PC-3 (cell line): ENCODE data around the gene FAM83G. TPM values are rescaled to one million over a fixed set of nuclear protein-coding genes. Genes with fewer than 3 reads are reported as not detected.

Experiments
- ATAC-seq: fragments of 200-7000 bp; cut with Tn5 transposase; 2 replicates; pipeline ENCODE4 v1.9.1; 2020; ENCODE audit warnings: mild to moderate bottlenecking, moderate library complexity
- BruUV-seq: library from RNA; stranded (reverse); fragments of 400-500 nt; replicated peaks from 2 replicates; lab custom pipeline; 2021; lab: Mats Ljungman, UMichigan
- CTCF ChIA-PET: fragments of 300-600 bp; sonication (Branson Sonifier 250); formaldehyde crosslinking; loops from one replicate; lab custom pipeline; 2022; ENCODE audit warnings: antibody characterized with exemption; lab: Charles Lee
- POLR2A ChIA-PET: fragments of 300-600 bp; sonication (Branson Sonifier 250); formaldehyde crosslinking; loops from one replicate; lab custom pipeline; 2022; ENCODE audit warnings: antibody characterized with exemption; ENCODE audit not compliant: unreplicated experiment; lab: Charles Lee
- DNase-seq: peaks from one replicate; pipeline ENCODE4 v3.0.0-alpha.2; 2015
- H2AFZ ChIP-seq: fragments of 300-600 bp; sonication (generic); 2 replicates; pipeline ENCODE4 v1.6.0; 2016; ENCODE audit warnings: antibody characterized with exemption, low read length
- H3F3A ChIP-seq: fragments of 300-600 bp; sonication (generic); one replicate; pipeline ENCODE4 v1.6.0; 2017; ENCODE audit warnings: antibody characterized with exemption, low read length, control low read depth, mild to moderate bottlenecking; ENCODE audit not compliant: unreplicated experiment
- H3K27ac ChIP-seq: fragments of 300-600 bp; sonication (generic); 2 replicates; pipeline ENCODE4 v1.5.1; 2016; ENCODE audit warnings: mild to moderate bottlenecking, low read length
- H3K27me3 ChIP-seq: fragments of 300-600 bp; sonication (generic); 2 replicates; pipeline ENCODE4 v1.6.1; 2016; ENCODE audit warnings: low read length, mixed read lengths
- H3K36me3 ChIP-seq: fragments of 300-600 bp; sonication (generic); 2 replicates; pipeline ENCODE4 v1.6.1; 2016; ENCODE audit warnings: low read depth, mixed run types, low read length, mixed read lengths
- H3K4me1 ChIP-seq: fragments of 300-600 bp; sonication (generic); 2 replicates; pipeline ENCODE4 v1.5.1; 2016; ENCODE audit warnings: low read length; ENCODE audit not compliant: insufficient read depth
- H3K4me2 ChIP-seq: fragments of 300-600 bp; sonication (generic); 2 replicates; pipeline ENCODE4 v1.6.0; 2016; ENCODE audit warnings: low read length
- H3K4me3 ChIP-seq: fragments of 300-600 bp; sonication (generic); 2 replicates; pipeline ENCODE4 v1.5.1; 2016; ENCODE audit warnings: mild to moderate bottlenecking, low read length, mixed read lengths
- H3K79me2 ChIP-seq: fragments of 300-600 bp; sonication (generic); 2 replicates; pipeline ENCODE4 v1.6.1; 2017; ENCODE audit warnings: low read length, mixed read lengths
- H3K9ac ChIP-seq: fragments of 300-600 bp; sonication (generic); 2 replicates; pipeline ENCODE4 v1.6.0; 2016; ENCODE audit warnings: mild to moderate bottlenecking, low read length
- H3K9me2 ChIP-seq: fragments of 300-600 bp; sonication (generic); replicated peaks from 2 replicates; pipeline ENCODE4 v1.6.1; 2016; ENCODE audit warnings: mixed run types, low read length, mixed read lengths
- H3K9me3 ChIP-seq: fragments of 300-600 bp; sonication (generic); 2 replicates; pipeline ENCODE4 v1.6.1; 2016; ENCODE audit warnings: low read length, mixed read lengths
- H4K20me1 ChIP-seq: fragments of 300-600 bp; sonication (generic); 2 replicates; pipeline ENCODE4 v1.6.1; 2016; ENCODE audit warnings: low read length, mixed read lengths
- CTCF ChIP-seq: fragments of 300-600 bp; sonication (generic); conservative IDR thresholded peaks from 2 replicates; pipeline ENCODE4 v1.5.1; 2017; ENCODE audit warnings: antibody characterized with exemption, low read depth, mild to moderate bottlenecking, low read length
- EZH2 ChIP-seq: fragments of 300-600 bp; sonication (generic); IDR thresholded peaks from one replicate; pipeline ENCODE4 v1.6.1; 2017; ENCODE audit warnings: antibody characterized with exemption, mild to moderate bottlenecking, low read length; ENCODE audit not compliant: unreplicated experiment
- EZH2phosphoT487 ChIP-seq: fragments of 300-600 bp; sonication (generic); IDR thresholded peaks from 2 replicates; pipeline ENCODE4 v1.6.1; 2018; ENCODE audit warnings: mild to moderate bottlenecking, antibody characterized with exemption, low read length, borderline replicate concordance
- intact Hi-C: fragments of 100-400 bp; cut with micrococcal nuclease; formaldehyde crosslinking; loops from 2 replicates; pipeline ENCODE4 v1.9.0; 2023
- total RNA-seq: library from RNA; depleted of rRNA; stranded (reverse); fragments of >200 nt; gene quantifications from 2 replicates; pipeline ENCODE4 v1.2.3, GENCODE V29; 2014

FAM83G gene
- total RNA-seq, 1 experiment from 2014 or later, result 0.26 TPM

GRCh38 chr17:18996458-18996857 is 8.1 kb downstream of the FAM83G start:
- POLR2A ChIA-PET, result no interaction called here
- H4K20me1 ChIP-seq, result no peaks in the 10 kb centered on the region

GRCh38 chr17:18995220-18995619 is 9.3 kb downstream of the FAM83G start:
- ChIA-PET POLR2A (no interaction called here), CTCF (no interaction called here)
- H4K20me1 ChIP-seq, result no peaks in the 10 kb centered on the region

More at GRCh38 chr17:18996458-18996857, 8.1 kb downstream of the FAM83G start:
- DNase-seq (no peak), ATAC-seq (no peak)
- no peak overlapping the region for H3K4me3 ChIP-seq
- no peaks in the 10 kb centered on the region for H3K9me3 ChIP-seq
- H3K4me1 ChIP-seq, result peaks cover 5% of the 10 kb centered on the region; the same call in 1 of the 2 replicates
- H3K9me2 ChIP-seq, result no peaks in the 10 kb centered on the region
- no peak overlapping the region for H3K27ac ChIP-seq
- no peaks in the 10 kb centered on the region for H3K79me2 ChIP-seq
- no peak overlapping the region for H3K4me2 ChIP-seq
- no TSS peak for BruUV-seq
- intact Hi-C loops, result no loop called here
- no peak overlapping the region for H2AFZ ChIP-seq
- H3K36me3 ChIP-seq, result no peaks in the 10 kb centered on the region
- H3K9ac ChIP-seq, result no peak overlapping the region
- TF ChIP-seq CTCF (no peak), EZH2 (no peak), EZH2phosphoT487 (no peak)
- CTCF ChIA-PET, result no interaction called here
- no peaks in the 10 kb centered on the region for H3K27me3 ChIP-seq
- H3F3A ChIP-seq, result no peaks in the 10 kb centered on the region

More at GRCh38 chr17:18995220-18995619, 9.3 kb downstream of the FAM83G start:
- no TSS peak for BruUV-seq
- Histone ChIP-seq H3K9ac (no peak overlapping the region), H3F3A (no peaks in the 10 kb centered on the region), H3K4me3 (no peak overlapping the region), H3K4me2 (no peak overlapping the region), H3K9me3 (no peaks in the 10 kb centered on the region), H3K36me3 (no peaks in the 10 kb centered on the region), H3K9me2 (no peaks in the 10 kb centered on the region), H2AFZ (no peak overlapping the region), H3K27me3 (no peaks in the 10 kb centered on the region), H3K79me2 (no peaks in the 10 kb centered on the region), H3K27ac (no peak overlapping the region), H3K4me1 (no peaks in the 10 kb centered on the region)
- TF ChIP-seq EZH2 (no peak), CTCF (no peak), EZH2phosphoT487 (no peak)
- DNase-seq (no peak), ATAC-seq (no peak)
- intact Hi-C loops, result no loop called here
